T-helper 22 cell (primary cell): ENCODE measurements around the gene SKI.
"Not testable (repeated sequence)": the region's sequence is repeated elsewhere in the genome, so short reads cannot be mapped to it uniquely, and the experiment has no call there.

ENCODE experiments used
- DNase-seq: peaks from one replicate; pipeline ENCODE4 v3.0.0-alpha.2; 2020; ENCODE audit warnings: low read depth

The SKI gene

DNA sequence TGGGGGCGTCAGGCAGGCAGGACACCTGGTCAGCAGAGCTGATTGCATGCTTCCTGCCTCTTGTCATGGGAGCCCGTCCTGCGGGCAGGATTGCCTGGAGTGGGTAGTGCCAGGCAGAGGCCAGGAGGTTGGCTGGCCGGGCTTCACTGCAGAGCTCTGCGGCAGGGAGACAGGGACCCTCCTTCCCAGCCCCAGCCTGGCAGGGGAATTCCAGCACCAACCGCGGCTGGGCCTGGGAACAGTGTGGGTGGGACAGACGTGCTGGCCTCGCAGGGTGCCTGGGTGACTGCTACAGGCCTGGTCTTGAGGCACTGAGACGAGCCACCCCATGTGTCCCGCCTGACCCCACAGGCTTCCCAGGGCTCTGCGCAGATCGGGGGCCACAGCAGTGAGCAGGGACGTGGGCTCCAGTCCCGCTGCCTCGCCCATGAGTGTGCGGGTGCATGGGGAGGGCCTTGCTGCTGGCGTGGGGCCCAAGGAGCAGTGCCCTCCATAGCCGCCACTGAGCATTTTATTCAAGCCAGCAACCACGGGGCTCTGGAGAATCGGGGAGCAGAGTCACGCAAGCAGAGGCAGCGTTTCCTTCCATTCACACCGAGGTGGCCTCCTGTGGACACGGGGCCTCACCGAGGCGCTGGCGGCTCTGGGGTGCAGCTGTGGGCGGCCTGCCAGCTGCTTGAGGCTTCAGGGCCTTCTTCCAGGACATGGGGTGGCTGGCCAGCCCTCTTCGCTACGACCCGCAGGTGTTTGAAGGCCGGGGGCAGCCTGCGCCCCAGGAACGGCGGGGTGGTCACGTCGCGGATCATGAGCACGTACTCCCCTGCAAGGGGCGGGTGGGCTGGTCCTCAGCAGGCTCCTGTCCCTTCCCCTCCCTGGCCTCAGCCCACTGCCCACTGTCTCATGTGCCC is 92.9 kb downstream of the SKI start:
- DNase-seq = no peak

DNA sequence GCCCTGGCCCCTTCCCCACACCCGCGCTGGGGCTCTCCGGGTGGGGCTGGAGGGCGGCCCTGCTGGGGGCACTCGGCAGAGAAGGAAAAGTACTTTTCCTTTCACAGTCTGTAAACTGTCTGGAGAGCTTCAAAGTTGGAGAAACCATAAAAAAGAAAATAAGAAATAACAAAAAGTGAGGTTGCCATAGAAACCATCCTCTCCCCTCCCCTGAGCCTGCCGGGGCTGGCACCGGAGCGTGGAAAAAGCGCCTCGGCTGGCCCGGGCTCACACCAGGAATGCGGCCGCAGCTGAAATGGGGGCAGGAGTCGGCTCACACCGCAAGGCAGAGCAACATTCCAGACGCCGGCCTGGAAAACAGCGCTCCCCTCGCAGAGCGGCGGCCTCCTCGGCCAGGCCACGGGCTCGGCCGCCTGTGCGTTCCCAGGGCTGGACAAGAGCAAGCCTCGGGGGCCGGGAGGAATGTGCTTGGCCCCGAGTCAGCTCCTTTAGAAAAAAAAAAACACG is 94.0 kb downstream of the SKI start:
- DNase-seq = no peak

DNA sequence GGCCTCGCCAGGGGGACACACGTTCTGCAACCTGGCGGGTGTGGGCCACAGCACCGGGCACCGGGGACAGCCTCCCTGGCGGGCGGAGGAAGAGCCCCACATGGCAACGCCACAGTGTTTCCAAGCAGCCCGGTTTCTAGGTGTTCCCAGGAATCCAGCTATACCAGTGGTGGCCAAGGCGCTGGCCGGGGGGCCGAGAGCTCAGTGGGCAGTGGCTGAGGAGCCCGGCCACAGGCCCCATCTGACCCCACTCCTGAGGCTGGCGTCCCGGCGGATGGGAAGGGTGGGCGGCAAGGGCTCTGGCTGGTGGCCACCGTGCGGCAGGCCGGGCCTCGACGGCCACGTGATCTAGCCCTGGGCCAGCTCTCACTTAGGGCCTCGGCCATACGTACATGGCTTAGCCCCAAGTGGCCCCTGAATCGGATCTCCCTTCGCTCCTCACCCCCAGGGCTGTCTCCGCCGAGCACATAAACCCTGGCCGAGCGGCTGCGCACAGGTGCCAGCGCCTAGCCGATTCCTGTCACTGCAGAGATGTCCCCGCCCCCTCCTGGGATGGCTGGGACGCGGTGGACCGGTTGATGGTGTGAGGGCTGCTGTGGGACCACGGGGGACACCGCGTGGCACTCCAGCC is 94.6 kb downstream of the SKI start:
- DNase-seq = no peak

DNA sequence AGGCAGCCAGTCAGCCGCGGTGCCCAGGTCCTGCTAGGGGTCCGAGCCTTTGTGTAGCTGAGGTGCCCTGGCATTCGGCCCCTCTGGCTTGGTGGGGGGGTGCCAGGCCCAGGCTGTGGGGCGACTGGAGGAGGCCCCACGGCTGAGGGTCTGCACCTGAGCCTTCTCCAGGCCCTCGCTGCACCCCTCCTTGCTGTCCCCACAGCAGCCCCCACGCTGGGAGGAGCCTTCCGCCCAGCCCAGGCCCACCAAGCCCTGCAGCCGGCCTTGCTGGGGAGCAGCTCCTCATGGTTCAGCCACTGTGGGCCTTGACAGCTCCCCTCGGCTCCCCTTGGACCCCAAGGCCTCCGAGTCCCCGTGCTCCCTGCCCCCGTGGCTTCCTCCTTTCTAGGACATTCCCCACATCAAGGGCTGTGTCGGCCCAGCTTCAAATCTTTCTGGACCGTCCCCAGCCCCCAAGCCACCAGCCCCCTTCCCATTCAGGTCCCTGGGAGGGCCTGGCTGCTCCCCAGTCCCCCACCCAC is 95.4 kb downstream of the SKI start:
- no peak for DNase-seq

DNA sequence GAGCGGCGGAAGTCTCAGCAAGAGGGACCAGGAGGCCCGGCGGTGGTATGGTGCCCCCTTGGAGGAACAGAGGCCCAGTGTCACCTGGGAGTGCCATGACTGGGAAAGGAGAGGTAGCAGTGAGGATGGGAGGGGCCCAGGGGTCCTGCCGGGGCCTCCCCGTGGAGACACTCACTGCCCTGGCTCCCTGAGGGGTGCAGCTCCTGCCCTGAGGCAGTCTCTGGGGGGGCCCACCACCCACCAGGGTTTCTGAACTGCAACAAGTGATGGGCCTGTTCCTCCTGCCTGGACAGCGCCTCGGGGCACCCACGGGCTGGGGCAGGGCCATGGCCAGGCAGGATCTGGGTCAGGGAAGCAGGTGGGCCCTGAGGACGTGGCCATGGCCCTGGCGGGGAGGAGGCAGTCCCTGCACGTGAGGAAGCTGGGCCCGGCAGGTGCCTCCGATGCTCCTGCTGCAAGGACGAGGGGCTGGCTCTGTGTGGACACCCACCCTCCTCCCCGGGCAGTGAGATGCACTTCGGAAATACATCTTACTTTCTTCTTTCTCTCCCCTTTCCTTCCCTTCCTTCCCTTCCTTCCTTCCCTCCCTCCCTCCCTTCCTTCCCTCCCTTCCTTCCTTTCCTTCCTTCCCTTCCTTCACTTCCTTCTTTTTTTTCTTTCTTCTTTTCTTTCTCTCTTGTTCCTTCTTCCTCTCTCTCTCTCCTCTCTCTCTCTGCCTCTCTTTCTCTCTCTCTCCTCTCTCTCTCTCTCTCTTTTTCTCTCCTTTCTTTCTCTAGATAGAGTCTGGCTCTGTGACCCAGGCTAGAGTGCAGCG is 96.6 kb downstream of the SKI start:
- DNase-seq = no peak

DNA sequence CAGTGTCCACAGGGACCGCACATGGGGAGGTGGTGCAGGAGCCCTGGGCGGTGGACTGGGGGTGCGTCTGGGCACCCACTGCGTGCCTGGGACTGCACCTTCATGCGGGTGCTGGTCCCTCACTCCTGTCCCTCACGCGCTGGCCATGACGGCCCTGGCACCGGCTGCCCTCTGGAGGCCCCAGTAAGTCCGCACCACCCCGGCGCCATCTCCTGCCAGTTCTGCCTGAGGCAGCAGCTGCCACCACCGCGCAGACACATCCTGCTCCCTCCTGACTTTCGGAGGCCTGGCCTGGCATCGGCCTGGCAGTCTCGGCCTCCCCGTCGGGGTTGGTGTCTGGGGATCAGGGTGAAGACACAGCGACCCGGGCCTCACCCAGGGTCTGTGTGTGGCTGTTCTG is 98.4 kb downstream of the SKI start:
- no peak for DNase-seq

DNA sequence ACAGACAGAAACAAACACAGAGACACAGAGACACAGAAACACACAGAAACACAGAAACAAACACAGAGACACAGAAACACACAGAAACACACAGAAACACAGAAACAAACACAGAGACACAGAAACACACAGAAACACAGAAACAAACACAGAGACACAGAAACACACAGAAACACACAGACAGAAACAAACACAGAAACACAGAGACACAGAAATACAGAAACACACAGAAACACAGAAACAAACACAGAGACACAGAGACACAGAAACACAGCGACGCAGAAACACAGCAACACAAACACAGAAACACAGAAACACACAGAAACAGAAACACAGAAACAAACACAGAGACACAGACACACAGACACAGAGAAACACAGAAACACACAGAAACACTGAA is 99.0 kb downstream of the SKI start:
- DNase-seq = not testable (repeated sequence)

DNA sequence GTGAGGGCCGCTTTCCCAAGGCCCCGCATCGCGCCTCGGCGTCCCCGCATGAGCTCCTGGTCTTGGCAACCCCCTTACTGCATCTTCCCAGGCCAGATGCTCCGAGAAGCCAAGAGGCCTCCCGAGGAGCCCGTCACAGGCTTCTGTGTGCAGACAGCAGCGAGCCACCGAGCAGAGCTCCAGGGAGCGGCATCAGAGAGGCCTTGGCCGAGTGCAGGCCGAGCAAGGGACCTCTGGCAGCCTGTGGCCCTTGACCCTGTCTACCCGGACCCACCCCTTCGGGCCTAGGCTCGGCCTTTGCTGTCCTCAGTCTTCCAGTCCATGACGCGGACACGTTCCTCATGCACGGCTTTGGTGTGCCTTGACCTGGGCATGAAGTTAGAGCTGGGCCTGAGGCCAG is 99.7 kb downstream of the SKI start:
- no peak for DNase-seq

DNA sequence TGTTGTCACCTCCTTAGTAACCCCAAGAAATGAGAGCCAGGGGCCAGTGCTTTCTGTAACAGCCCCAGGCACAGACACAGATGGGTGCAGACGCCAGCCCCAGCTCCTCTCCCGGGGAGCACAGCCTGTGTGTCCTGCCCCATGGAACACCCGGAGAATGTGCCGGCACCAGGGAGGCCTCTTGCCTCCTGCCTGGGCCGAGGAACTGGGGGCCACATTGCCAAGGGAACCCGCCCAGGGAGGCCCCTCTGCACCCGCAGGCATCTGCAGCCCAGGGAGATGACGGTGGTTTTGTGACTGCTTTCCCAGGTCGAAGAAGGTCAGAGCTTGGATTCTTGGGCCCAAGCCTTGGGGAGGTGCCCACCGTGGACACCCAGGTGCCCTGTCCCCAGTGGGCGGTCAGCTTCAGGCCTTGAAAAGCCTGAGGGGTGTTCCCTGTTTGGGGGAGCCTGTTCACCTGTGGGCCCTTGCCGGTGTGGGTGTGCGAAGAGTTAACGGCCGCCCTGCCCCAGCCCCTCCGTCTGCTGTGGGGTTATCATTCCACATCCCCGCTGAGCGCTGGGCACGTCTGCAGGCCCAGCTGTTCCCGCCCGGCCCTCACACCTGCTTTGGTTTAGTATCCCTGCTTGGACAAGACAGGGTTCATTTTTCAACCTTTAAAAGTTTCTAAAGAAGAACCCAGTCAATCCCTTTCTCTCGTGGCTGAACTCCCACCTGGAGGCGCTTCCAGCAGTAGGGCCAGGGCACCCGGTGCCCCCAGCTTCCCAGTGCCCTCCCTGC is 100.7 kb downstream of the SKI start:
- no peak for DNase-seq

DNA sequence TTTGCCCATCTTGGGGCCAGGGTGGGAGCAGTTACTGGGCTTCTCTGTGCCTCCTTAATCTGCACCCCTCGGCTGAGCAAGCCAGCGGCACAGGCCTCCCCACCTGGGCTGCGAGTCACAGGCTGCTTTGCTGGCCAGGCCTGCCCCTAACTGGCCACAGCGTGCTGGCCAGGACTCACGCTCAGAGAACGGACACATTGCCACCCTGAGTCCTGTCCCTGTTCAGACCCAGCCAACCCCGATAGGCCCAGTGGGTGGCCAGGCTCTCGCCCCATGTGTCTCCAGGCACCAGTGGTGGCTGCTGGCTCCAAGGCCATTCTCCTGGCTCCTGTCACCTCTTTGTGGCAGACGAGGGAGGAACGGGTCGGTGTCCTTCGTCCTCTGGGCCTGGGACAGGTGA is 101.9 kb downstream of the SKI start:
- no peak for DNase-seq

DNA sequence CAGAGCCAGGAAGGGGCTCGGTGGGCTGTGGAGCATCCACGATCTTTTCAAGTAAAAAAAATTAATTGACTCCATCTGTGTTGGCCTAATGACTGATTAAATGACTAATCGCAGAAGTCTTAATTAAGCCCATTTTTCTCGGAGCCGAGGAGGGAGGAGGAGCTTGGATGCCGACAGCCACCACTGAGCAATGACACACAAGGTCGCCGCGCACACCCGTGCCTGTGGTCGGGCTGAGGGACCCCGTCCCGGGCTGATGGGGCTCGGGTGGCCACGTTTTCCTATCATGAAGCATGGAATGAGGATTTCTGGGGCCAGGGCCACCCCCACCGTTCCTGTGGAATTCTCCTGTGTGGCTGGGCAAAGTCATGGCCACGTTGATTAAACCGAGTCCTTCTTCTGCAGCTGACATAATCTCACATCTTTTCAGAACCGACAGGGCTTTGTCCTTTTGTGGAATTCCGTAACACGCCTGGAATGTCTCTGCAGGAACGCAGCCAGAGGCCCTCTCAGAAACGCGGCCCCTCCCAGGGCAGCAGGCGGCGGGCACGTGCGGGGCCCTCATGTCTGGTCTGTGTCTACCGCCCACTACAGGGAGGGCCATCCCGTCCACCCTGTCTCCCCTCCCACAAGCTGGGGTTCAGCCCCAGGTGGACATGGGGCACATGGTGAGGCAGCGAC is 102.5 kb downstream of the SKI start:
- DNase-seq = no peak

DNA sequence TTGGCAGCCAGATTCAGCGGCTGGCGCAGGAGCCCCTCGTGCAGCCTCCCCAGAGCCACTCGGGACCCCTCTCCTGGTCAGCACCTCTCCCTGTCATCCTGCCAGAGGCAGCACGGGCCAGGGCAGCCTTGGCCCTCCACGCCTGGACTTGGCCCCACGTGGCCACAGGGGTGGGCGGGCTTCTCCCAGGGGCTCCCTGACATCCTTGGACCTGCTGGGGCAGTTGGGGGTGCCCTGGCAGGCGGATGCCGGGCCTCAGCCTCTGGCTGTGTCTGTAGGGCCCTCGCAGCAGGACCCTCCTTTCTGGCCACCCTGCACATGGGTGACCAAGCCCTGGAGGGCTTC is 103.1 kb downstream of the SKI start:
- DNase-seq = no peak

DNA sequence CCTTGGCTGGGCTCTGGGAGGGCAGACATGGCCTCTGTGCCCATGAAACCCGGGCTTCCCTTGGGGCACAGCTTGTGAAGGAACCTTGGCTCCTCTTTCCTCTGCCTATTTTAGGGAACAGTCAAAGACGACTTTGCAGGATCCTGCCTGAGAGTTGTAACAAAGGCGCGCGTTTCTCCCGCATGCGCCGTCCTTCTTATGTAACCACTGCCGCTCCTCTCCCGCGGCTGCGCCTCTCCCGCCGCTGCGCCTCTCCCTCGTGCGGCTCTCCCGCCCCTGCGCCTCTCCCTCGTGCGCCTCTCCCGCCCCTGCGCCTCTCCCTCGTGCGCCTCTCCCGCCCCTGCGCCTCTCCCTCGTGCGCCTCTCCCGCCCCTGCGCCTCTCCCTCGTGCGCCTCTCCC is 103.5 kb downstream of the SKI start:
- DNase-seq = not testable (repeated sequence)

DNA sequence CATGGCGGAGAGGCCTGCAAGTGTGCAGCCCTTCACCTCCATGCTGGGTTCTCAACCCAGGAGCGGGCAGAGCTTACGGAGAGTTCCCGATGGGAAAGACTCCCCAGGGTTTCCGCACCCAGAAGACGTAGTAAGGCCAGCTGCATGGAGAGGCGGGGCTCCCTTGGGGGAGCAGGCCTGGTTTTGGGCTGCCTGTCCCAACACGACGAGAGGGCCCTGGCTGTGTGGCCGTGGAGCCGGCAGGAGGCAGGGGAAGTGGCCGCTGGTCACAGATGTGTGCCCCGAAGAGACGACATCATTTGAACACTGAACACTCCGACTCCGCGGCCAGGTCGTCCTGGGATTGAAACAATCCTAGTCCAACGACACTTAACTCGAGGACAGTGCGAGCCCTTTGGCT is 106.2 kb downstream of the SKI start:
- DNase-seq = no peak

DNA sequence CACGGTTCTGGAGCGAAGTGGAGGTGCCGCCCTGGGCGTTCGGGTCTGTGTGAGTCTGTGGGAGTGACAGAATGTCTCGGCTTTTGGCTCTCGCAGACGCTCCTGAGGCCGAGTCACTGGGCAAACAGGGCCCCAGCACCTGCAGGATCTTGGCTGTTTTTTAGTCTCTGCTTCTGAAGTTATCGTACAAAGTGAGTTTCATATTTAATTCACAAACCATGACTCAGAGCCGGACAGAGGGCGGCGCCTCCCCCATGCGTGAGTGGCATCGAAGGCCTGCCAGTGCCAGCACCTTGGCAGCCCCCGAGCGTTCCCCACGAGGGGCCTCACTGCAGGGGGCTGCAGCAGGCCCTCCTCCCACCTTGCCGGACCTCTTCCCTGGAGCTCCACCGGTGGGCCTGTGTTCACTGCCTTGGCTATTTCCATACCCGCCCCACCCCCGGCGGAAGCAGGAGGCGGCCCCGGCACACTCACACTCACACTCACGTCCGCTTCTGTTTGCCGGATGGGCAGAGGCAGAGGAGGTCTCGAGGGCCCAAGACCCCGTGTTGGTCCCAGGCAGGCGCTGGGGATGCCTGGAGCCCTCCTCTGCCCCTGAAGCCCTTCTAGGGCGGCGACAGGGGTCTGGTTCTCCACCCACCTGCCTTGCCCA is 106.9 kb downstream of the SKI start:
- DNase-seq = no peak

DNA sequence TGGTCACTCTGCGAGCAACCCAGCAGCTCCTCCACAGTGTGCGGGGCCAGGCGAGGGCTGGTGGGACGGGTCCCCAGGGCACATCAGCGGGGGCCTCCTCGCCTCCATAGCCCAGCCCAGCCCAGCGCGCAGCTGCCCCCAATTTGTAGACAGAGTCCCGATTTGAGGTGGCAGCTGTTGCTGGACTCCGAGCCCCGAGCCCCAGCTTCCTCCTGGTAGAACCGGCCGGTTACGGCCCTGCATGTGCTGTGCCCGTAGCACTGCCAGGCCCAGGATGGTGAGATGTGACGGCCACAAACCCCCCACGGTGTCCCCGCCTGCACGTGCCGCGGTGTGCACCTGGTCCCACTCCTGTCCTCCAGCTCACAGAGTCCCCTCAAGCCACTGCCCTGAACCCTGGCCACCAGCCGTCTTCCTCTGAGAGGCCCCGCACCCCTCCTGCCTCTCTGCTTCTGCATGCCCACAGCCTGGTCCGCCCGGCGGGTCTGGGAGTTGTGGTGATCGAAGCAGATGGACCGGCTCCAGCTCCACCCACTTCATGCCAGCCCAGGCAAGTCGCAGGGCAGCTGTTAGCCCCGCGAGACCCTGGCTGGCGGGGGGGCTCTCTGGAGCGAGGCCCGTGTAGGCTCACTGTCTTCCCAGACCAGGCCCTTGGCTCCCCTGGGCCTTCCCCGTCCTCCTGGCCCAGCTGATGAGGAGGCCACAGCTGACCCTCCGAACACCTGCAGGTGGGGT is 107.8 kb downstream of the SKI start:
- DNase-seq = no peak

DNA sequence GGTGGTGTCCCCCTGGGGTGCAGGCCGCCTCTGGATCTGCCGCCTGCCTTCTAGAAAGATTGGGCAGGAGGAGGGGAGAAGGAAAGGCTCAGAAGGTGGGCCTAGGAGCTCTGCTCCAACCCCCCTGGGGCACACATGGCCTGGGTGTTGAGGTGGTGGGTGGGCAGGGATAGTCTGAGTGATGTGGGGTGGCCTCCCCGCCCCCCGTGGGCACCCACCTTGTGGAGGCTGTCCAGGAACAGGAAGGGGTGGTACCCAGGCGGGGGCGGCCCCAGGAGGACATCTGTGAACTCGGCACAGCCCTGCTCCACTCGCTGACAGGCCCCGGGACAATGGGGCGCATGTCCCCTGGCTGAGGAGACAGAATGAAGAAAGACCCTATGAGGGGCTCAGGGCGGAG is 108.4 kb downstream of the SKI start:
- no peak for DNase-seq

DNA sequence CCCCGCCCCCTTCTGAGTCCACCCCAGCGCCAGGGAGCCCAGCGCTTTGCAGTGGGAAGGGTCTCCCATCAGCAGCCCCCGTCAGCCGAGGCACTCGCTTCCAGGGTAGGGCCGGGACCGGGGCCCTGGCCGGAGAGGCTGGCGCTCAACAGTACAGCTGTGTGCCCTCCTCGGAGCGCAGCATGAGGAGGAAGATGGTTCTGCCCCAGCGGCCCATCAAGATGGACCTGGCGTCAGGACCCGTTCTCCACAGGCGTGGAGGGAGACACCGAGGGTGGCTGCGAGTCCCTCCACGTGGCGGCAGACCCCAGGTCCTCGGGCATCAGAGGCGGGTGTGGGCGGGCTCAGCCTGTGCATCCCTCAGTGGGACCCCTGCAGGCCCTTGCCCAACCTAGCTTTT is 109.0 kb downstream of the SKI start:
- no peak for DNase-seq

DNA sequence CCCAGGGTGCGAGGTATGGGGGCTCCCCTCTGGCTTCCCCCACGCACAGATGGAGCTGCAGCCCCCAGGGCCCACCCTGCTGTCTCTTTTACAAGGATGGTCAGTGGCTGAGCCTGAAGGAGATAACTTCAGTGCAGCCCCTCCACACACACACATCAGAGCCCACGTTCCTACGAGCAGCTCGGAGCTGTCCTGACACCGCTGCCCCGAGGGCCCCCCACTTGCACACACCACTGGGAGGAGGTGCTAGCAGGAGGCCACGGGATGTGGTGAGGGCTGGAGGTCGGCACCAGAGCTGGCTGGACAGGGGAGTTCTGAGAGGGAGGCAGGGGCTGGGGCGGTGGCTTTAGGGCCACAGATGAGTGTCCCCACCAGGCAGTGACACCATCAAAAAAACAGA is 109.4 kb downstream of the SKI start:
- DNase-seq = no peak
